Hematopoietic multipotent progenitor cell treated with erythropoietin and hydrocortisone succinate and interleukin-3 and kit ligand, for 6 days (in vitro differentiated cells): ENCODE measurements around the gene LCAT.
A peak's percentile ranks its signal among the peaks of the same experiment; 100 is the strongest.

Experiments used
- DNase-seq: peaks from one replicate; pipeline ENCODE4 v3.0.0-alpha.2; 2015

The LCAT gene

DNA sequence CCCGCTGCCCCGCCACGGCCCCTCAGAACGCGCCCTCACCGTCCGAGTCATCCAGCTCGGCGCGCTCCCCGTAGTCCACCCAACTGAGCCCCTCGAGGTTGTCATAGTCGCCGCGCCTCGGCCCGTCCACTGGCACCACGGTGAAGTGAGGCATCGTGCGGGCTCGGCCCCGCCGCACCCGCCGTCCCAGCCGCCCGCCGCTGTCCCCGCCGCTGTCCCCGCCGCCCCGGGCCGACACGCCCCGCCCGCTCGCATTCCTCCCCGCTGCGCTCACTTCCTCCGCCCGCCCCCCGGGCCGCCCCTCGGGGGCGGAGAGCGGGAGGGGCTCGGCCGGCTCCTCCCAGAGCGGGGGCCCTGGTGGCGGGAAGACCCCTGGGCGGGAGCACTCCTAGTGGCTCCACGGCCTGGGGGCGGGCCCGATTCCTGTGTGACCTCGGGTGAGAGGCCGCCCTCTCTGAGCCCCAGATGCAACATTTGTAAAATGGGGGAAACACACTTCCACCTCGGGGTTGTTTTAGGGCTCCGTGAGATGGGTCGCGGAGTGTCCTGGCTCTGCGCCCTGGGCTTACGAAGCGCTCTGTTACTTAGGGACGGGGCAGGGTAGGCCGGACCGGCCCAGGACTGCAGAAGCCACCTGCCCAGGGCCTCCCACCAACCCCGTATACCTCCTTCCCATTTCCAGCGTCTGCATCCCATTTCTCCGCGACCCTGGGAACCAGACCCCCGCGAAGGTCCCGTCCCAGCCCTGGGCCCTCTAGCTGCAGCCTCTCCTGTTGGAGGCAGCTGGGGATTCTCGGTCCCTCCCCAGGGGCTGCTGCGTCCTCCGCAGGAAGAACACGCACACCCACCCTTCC lies 24.7 kb upstream of the LCAT start, which contains the start of gene SLC12A4:
Gene SLC12A4, minus strand, starts transcription at position 238 of the 854 bp plus-strand sequence. Its CDS starts 84 bp downstream, at position 154.
- peak; percentile 96 for DNase-seq

DNA sequence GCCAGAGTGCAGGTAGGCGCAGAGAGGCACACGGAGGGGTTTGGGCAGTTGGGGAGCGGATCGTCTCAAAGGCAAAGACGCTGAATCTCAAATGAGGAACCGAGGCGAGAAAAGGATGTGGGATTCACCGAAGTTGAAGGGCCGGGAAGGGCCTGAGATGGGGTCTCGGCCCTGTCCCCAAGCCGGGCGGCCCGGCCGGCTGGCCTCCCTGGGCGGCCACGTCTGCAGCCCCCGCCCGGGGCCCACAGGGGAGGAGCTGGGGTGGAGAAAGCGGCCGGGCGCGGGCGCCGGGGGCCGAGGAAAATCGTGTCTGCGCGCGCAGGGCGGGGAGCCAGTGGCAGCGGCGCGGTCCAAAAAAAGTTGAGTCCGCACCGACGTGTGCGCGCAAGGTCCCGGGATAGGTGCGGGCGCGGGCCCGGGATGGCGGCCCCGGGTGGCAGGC lies 24.1 kb upstream of the LCAT start:
- DNase-seq = peak; percentile 53

DNA sequence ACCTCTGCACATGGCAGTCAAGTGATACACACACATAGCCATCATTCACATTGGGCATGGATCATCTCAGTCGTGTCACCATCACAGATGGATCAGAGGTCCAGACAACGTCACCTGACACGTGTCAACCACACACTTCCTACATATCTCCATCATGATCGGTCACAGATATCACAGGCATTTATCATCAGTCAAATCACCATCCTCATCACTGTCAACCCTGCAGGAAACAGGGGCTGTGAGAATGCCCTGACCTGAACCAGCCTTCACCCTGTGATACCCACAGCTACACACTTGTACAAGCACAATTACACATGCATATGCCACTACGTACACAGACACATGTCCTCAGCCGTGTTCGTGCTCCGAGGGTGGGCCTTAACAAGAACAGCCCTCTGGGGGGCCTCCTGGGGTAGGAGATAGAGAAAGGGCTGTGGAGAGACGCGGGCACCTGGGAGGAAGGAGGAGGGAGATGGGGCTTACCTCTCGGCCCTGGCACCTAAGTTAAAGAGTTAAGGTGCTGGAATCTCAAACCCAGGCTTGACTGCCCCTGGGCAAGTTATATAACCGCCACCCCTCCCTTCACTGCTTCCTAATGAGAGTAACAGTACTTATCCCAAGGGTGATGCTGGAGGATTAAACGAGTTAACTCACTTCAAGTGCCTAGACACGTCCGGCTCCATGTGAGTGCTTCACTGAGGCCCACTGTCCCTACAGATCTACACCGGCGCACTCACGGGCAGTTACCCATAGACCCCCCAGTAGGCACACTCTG lies 23.4 kb upstream of the LCAT start:
- DNase-seq = peak; percentile 41

DNA sequence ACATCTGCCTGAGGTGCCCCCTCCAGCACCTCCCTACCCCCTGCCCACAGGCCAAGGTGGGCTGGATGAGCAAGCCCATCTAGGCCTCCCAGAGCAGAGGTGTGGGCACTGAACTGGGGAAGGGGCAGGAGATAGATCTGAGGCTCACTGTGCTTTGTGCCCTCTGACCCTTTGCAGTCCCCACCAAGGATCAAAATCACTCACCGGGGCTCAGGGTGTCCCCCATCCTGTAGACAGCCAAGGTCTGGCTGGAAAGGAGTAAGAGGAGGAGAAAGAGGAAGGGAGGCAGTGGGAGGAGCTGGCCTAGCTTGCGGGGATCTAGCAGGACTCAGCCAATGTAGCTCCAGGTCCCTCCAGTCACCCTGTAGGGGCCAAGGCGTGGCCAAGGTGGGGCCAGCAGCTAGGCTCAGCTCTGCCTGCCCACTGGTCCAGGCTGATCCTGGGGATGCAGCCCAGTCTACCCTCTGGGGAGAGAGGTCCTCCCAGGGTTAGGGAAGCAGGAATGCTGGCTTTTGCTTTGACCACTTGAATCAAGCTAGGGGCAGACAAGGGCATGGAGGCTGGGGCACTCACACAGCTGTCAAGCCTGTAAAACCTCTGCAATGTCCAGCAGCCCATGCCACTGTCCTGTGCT lies 22.7 kb upstream of the LCAT start:
- DNase-seq = peak; percentile 56

DNA sequence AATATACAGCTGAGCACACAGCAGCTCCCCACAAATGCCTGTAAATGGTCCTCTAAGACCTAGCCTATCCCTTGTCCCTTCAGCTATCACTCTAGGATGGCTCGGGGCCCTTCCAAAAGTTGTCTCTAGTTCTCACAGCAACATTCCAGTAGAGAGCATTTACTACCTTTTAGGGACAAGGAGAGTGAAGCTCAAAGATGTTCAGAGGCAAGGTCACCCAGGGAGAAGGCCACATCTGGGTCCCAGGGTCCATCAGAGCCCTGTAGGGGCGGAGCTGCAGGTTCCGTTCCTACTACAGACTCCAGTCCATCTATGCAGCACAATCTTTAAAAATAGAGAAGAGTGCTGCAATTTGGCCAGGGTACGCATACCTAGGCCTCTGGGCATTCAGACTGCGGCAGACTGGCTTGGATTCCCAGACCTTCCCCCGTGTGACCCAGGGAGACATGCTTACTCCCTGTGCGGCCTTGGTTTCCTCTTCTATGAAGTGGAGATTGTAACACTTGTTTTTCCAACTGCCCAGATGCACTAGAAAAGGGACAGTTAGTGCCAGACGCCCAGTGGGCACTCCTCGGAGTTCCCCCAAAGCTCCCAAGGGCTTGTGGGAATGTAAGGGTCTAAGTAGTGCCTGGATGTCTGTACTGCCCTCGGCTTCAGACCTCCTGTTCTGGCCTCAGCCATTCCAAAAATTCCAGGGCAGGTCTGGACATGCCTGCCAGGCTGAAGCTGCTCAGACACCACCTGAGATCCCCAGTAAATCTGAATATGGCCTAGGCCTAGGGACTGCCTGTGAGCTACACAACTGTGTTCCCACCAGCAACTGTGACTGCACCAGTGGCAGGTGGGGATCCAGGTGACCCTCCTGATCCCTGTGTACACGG lies 22.0 kb upstream of the LCAT start:
- DNase-seq = no peak

DNA sequence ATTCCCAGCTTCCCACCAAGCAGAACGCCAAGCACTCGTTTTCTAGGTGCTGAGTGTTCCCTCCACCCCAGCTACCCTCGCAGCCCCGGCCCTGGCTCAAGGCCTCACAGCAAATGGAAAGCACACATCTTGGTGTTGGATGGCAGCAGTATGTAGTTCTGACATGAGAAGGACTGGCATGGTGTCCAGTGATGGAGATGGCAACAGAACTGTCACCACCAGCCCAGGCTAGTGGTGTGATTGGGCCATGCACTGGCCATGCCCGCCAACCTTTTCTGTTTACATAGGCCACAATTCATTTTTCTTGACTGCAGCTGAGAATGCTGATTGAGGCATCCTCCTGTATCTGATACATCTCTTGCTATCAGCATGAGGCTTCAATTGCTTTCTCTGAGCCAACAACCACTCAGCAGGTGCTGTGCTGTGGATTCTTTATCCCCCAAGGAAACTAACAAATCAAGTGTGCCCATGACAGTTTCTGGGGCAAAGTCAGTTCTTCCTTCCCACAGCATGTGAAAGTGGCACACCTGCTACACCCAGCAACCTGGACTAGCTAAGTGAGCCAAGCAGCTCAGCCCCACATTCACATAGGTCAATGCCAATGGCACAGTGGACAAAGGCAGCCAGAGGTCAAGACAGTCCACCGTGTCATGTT lies 20.7 kb upstream of the LCAT start:
- no peak for DNase-seq

DNA sequence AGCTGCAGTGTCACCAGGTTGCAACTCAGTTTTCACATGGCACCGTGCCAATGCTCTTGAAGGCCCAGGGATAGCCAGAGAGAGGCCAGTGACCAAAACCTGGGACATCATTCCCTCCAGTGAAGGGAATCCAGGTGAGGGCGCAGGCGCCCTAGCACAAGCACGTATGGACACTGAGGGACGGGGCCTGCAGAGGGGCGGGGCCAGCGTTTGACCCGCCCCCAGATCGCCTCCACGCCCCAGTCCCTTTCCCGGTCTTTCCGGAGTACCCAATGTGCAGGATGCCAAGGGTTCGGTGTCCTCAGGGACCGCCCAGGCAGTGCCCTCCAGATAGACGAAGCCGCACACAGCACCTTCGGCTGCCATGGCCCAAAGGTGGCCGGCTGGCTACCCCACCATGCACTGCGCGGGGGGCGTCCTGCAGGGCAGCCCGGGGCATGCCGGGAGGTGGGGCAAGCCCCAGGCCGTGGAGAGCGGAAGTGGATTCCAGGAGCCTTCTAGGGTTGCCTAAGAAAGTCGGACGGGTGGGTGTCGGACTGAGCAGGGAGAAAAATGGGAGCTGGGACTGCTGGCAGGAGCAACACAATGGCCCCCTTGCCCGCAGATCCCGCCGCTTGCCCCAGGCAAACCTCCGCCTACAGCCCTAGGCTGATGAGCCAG lies 19.9 kb upstream of the LCAT start:
- DNase-seq = no peak

DNA sequence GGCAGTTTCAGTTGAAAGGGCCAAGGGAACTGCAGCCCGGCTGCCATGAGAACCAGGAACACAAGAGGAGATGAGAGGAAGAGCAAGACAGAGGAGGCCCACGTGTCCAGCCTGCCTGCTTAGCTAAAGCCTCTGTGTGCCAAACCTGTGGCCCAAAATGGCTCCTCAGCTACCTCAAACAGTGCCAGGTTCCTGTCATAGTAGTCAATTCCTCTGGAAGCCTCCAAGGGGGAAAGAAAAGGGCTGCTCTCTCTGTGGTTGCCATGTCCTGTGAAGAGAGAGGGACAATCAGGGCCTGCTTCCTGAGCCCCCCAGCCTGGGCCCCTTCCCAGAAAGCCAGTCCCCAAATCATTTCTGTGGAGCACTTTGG lies 19.4 kb upstream of the LCAT start:
- DNase-seq = no peak

DNA sequence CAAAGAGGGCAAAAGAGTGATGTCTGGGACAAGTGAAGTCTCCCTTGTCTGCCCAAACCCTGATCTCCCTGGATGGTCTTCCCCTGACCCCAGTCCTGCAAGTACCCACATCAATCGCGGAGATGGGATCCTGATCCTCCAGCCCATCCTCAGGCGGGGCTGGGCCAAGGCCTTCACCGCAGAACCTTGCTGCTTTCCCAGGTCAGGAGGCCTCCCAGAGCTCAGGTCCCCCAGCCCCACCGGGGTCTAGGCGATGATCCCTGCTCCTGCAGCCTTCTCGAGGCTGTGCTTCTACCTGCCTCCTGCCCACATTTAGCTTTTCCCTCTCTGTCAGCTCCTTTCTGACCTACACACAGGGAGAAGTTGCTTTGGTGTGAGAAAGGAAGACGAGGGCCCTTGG lies 18.2 kb upstream of the LCAT start:
- no peak for DNase-seq

DNA sequence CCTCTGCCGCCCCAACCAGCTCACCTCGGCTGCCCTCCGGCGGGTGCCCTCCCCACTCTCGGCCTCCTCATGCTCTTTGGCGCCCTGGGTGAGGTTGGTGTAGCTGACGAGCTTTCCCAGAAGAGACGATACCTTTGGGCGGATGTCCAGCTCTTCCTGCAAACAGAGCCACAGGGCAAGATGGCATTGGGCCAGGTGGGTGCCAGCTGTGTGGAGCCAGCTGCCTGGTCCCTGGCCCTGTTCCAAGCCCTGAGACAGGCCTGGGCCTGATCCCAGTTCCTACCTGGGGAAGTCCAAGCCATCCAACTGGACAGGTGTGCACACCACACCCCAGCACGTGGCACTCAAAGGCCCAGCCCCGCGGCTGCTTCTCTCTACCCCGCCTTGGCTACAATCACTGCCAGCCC lies 17.6 kb upstream of the LCAT start:
- DNase-seq = no peak

DNA sequence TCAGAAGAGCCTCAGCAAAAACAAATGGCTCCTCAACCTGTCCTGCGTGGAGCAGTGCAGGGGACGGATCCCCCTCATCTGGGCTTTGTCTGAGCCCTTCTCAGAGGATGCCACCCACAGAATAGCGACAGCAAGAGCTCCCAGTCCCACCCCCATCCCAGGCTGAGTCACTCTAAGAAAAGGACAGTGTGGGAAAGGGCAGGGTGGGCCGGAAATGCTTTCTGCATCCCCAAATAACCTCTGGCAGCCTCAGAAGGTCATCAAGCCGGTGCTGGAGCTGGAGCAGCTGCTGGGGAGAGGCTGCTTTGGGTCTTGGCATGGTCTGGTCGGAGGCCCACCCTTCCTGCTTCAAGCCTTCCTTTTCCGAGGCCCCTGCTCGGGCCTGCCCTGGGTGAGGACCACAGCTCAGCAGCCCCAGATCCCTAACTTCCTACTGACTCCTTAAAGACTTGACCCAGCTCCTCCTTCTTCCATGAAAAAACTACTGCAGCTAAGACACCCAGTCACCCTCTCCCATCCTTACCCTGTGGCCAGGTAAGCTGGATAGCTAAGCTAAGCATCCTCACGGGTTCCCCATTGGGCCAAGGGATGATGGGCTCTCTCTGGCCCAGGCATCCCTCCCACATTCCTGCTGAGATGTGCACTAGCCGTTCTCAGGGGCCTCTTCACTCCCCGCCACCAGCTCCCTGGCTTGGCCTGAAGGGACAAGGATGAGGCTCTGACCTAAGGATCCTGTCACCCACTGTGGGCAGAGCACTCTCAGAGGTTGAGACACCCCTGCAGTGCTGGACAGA lies 15.8 kb upstream of the LCAT start:
- no peak for DNase-seq

DNA sequence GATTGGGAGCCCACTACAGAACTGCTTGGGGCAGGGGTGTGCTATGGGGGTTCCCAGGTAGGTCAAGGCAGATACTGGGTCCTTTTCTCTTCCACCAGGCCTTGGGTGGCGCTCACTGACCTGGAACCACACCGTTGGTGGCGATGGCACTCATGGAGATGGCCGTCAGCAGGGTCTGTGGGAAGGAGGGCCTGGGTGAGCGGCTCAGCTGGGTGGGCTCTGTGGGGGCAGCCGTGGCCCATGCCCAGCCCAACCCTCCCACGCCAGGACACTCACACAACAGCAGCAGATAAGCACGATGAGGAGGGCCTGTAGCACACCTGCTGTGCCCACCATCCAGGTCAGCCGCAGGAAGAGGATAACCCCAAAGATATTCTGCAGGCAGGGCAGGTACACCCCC lies 13.7 kb upstream of the LCAT start:
- no peak for DNase-seq

DNA sequence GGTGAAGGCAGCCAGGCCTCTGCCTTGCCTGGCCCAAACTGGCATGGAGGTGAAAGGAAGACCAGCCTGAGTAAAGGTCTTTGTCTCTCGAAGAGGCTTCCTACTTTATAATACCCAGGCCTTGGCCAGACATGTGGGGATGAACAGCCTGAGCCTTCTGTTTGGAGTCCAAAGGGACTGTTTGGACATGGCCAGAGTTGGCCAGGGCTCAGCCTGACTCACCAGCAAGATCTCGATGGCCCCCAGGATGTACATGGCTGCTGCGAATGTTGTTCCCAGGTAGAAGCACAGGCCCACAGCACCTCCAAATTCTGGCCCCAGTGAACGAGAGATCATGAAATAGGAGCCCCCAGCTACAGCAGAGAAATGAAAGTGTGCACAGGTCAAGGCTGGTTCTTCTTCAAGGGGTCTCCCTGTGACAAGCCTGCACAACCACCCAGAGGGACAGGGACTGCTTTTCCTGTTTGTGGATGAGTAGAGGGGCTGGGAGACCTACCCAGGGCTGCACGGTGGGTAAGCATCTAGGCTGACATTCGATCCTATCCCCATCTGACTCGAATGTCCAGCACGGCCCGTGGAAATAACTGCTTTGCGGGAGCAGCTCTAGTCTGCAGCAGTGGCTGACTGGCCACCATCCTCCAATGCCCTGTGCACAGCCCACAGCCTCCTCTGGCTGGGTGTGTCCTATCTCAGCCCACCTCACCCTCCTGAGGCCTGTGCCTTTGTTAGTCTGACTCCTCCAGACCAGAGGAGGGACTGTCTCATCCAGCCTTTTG lies 10.7 kb upstream of the LCAT start:
- no peak for DNase-seq

DNA sequence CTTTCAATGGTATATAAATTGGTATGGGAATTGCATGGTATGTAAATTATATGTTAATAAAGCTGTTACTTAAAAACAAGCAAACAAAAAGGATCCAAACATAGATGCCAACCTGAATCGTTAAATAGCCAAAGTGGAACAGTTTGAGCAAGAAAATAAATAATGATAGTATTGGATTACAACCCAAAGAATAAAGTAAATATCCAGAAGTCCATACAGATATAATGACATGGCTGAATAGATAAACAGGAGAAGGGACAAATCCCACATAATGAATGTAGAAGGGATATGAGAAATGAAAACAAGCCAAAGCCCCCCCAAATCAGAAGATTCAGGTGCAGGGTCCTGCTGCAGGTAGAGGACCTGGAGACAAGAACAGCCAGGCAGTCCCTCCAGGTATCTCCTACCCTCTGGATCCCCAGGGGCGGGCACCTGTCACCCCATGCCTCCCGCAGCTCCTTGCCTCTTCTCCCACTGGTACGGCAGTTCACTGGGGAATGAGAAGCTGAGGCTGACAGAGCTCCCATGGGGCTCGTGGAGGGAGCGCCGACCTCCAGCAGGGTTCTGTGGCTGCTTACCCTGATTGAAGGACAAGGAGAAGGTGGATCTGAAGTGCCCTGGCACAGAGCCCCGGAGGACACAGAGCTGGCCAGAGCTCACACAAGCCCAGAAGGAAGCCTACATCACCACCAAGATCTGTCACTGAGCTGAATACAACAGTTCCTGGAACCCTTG lies 9.9 kb upstream of the LCAT start:
- no peak for DNase-seq

DNA sequence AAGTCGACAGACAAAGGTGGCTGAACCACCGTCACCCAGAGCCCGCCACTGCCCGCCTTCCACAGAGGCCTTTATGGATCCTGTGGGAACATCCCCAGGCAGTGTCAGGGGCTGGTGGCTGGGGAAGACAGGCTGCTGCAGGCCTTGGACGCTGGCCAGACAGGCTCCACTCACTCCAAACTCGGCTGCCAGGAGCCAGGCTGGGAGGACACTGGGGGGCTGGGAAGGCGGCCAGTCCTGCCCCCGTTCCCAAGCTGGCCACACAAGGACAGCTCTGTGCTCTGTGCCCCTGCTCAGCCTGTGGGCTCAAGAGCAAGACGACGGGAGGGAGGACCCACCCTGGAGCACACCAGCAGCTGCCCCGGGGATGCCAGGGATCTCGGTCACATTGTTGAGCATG lies 7.6 kb upstream of the LCAT start:
- DNase-seq = no peak

DNA sequence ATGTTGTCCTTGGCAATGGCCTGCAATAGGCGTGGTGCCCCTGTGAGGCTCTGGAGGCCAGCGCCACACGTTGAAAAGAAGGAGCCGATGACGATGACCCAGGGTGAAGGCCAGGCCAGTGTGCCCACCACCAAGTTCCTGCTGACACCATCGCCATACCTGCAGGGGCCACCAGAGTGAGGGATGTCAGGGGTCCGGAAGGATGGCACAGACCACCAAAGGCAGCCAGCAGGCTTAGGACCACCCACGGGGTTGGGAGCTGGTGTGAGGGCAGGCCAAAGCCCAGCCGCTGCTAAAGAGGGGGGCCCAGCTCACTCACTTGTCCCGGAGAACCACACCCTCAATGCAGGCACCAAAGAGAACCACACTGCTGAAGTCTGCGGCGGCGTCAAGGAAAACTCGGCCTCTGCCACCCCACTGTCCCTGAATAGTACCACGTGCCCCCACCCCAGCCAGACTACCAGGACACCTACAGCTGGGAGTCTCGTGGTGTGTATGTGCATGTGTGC lies 6.5 kb upstream of the LCAT start:
- no peak for DNase-seq

DNA sequence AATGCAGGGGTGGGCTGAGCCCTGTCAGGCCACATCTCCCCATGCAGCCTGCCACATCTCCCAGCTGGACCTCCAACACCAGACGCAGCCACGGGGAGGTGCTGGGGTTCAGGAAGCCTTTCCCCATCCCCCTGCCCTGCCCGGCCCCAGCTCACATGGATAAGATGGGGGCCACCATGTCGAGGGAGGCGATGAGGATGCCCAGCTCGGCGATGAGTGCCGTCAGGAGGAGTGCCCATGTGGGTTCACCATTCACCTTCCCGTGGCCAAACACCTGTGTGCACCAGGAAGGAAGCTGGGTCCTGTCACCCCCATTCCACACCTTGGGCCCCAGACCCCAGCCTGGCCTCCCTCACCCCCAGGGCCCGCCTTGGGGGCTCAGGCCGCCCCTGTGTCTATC lies 5.7 kb upstream of the LCAT start:
- DNase-seq = no peak

DNA sequence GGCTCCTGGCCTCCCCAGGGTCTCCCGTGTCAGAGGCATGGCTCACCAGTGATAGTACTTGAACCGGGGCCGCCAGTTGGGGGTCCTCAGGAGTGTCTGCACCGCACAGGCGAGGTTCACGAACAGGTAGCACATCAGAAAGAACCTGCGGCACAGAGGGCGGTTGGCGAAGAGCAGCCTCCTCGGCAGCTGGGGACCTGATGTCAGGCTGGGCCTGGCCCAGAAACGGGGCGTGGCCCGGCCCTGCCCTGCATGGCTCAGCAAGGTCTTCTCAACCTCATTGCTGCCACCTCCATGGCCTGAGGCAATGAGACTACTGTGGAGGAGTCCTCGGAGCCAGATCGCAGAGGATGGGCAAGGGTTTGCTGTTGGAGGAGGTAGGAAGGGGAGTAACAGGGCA lies 4.1 kb upstream of the LCAT start:
- DNase-seq = no peak
